GM18517 (cell line): ENCODE data around the gene RPUSD4.

Experiments used
- ATAC-seq: cut with Tn5 transposase; IDR thresholded peaks from one replicate; pipeline ENCODE4 v1.9.1; 2021; ENCODE audit warnings: mild to moderate bottlenecking, moderate library complexity; ENCODE audit not compliant: unreplicated experiment

RPUSD4 gene

DNA sequence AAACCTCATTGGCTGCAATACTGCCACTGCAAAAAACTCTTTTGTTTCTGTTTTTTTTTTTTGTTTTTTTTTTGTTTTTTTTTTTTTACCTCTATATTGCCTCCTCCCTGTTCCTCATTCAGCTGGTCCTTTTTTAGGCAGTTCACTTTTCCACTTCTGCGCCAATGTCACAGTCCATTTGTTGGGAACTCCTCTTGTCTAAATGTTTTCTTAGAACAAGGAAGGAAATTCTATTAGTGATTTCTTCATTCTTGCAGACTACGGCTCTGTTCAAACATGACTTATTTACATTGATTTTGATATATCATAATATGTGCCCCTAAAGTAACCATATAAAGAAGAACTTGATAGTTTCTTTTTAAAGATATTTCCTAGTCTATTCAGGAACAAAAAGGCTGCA lies 3.0 kb upstream of the RPUSD4 start:
- no peak for ATAC-seq

- no peak for ATAC-seq
Measured at GRCh38 chr11:126212089-126212660, 725 bp upstream of the RPUSD4 start.

DNA sequence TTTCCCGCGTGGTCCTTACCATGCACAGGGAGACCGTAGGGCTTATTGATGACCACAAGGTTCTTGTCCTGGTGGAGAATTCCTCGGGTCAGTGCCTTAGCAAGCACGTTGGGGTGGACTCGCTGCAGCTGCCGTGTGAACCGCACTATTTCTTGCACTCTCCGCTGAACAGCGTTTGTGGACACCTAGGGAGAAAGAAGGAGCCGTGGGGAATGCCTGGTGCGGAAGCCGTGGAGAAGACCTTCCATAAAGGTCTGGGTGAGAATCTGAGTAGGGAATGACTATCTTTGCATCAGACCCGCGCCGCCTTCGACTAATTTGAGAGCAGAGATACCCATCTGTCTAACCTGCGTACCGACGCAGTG lies 597 bp downstream of the RPUSD4 start:
- no peak for ATAC-seq

GRCh38 chr11:126207896-126208295 lies 3.6 kb downstream of the RPUSD4 start:
- ATAC-seq = no peak

DNA sequence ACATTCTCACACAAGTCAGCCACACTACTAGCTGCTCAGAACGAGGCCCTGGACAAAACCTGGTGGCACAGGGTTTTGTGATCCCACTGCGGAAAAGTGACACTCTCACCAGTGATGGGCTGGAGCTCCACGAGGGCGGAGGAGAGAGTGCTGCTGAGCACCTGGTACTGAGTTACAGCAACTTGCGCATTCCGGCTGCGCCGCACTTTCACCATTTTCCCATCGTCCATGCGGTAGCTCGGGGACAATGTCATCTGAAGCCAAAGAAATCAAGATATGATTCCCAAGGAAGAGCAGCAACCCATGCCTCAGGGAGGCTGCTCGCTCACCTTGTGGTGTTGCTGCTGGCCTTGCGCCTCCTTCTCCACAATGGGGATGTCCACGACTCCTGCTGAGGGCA lies 6.1 kb downstream of the RPUSD4 start:
- no peak for ATAC-seq

GRCh38 chr11:126202646-126203359 lies 8.6 kb downstream of the RPUSD4 start:
- ATAC-seq = no peak

DNA sequence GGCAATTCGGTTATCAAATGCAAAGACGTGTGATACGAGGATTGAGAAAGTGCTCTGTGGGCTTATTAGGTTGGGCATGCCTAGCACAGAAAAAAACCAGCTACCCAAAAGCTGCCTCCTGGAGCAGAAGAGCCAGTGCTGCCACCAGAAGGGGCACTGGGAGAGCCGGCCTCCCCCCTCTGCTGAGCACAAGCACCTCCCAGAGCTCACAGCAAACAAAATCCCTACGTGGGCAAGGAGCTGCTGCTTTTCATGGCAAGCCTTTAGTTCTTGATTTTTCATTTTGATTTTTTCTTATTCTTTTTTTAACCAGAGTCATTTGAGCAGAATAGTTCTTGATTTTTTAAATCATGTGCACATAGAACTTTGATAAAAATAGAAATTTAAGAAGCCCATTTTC lies 12.8 kb downstream of the RPUSD4 start:
- ATAC-seq = no peak

DNA sequence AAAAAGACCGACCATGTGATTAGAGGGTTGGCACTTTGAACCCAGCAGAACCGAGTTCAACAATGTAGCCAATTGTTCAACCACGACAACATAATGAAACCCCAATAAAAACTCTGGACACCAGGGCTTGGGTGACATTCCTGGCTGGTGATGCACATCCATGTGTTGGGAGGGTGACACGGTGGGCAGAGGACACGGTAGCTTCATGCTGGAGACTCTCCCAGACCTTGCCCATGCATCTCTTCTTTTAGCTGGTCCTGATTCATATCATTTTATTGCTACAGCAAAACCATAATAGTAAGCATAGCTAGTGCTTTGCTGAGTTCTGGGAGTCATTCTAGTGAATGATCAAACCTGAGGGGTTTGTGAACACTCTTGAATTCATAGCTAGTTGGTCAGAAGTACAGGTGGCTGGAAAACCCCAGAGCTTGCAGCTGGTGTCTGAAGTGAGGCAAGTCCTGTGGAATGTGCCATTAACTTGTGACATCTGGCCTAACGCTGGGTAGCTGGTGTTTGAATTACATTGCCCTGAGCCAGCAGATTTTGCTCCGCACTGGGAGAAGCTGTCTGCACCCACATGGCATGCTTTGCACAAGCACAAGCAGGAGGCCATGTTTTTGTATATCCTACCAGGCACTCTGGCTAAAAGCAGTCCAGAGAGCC lies 14.0 kb downstream of the RPUSD4 start:
- no peak for ATAC-seq

- ATAC-seq = no peak
Measured at GRCh38 chr11:126195119-126195518, 16.3 kb downstream of the RPUSD4 start.

- no peak for ATAC-seq
Measured at GRCh38 chr11:126194121-126194543, 17.3 kb downstream of the RPUSD4 start.

- ATAC-seq = no peak
Measured at GRCh38 chr11:126193038-126193478, 18.4 kb downstream of the RPUSD4 start.

- no peak for ATAC-seq
Measured at GRCh38 chr11:126192361-126192760, 19.1 kb downstream of the RPUSD4 start.

DNA sequence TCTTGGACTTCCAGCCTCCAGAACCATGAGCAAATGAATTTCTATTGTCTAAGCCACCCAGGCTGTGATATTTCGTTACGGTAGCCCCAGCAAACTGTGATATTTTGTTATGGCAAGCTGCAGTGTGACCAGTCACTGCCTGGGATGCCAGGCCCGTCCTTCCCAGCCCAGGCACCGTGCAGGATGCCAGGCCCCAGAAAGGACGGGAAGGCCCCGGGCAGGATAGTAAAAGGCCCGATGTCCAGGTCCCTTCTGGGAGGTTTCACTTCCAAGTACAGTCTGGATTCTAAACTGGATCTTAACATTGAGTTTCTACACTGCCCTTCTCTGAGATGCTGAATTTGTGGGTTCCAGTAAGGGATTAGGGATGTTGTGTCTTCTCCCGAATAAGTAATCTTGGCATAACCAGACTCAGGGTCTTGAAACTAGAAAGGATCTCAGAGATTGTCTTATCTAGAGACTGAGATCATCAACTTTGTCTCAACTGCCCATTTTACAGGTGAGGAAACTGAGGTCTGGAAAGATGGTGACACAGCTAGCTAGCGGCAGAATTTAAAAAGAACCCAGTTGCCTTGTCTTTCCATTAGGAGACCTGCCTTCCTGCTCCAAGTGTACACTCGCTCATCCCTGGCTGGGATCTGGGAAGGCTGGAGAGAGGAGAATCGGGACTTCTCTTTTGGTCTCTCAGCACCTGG lies 19.9 kb downstream of the RPUSD4 start:
- ATAC-seq = no peak

- no peak for ATAC-seq
Measured at GRCh38 chr11:126190792-126191191, 20.7 kb downstream of the RPUSD4 start.

GRCh38 chr11:126189109-126189929 lies 22.1 kb downstream of the RPUSD4 start:
- ATAC-seq = no peak

GRCh38 chr11:126188332-126189108 lies 22.9 kb downstream of the RPUSD4 start:
- ATAC-seq = peak; percentile 68

GRCh38 chr11:126186708-126187529 lies 24.5 kb downstream of the RPUSD4 start:
- no peak for ATAC-seq

DNA sequence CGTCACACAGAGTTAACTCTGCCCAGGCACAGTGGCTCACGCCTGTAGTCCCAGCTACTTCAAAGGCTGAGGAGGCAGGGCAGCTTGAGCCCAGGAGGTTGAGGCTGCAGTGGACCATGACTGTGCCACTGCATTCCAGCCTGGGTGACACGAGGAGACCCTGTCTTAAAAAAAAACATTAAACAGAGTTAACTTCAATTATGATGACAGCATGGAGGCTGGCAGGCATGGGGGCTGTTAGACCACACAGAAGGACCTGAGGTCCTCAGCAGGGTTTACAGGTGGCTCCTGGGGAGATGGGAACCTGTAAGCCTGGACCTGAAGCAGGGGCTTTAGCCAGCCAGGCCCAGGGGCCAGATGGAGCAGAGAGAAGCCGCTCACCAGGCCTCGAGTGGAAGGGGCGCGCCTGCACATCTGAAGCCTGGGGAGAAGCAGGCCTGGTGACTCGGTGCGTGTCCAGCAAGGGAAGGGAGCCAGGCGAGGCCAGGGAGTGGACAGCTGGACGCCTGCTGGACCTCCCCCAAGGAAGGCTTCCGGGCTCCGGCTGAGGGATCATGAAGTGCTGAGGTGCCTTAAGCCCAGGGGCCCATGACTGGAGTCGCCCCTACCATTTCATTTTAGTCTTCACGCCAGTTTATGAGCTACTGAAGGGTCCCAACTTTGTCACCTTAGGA lies 25.3 kb downstream of the RPUSD4 start:
- no peak for ATAC-seq
